Activated CD4-positive, alpha-beta T cell treated with anti-CD3 and anti-CD28 coated beads for 4 hours (primary cell): ENCODE data around the gene CDH23.

ENCODE experiments used
- DNase-seq, 2 donors: peaks; one replicate each; pipeline ENCODE4 v3.0.0-alpha.2; 2020

The CDH23 gene

DNA sequence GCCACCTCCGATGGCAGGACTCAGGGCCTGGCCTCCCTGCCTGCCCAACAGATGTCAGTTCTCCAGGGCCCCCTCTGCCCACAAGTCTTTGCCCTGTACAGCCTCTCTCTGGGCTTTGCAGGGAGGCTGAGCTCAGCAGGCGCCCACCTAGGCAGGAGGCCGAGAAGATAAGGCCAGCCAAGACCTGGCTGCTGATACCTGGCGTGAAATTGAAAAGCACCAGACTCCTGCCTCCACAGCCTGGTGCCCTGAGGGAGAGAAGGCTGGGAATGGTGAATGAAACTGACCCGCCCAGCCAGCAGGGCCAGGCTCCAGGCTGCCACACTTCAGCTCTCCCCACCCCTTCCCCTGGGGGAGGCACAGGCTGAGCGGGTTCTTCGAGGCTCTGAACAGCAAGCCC, 145.8 kb downstream of the CDH23 start:
- DNase-seq = no peak

DNA sequence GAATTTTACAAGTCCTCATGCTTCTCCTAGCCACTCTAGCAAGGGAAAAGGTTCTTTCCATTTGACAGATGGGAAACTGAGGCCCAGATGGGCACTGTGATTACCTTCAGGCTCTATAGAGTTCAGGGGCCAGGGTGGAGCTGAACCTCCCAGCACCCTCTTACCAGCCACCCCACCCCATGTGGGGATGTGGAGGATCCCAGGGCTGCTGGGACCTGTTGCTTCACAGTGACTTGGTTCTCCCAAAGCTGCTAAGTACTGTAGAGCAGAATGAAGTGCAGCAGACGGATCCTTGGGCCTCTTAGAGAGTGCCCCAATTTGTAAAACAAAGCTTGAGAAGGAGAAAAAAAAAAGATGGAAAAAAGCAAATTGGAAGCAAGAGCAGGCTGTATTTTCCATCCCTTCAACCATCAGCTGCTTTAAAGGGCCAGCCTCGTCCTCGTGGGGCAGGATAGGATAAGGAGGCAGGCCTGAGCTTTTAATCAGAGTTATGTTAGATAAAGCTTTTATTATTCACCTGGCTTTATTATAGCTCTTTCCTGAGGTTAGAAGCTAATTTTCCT, 147.0 kb downstream of the CDH23 start:
- no peak for DNase-seq

DNA sequence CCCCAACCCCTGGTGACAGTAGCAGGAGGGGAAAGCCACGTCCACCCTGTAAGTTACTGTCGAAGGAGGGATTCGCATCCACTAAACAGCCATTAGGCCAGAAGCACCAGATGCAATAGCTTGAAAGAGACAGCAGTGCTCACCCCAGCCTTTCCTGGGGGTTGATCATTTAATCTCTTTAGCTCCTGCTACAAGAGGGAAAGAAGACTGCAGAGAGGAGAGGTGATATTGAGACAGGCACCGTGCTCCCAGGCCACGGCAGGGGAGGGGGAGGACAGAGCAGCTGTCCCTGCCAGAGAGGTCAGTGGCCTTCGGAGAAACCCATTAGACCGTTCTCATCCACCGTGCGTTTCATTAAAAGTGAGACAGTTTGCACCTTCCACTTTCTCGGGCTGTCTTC, 148.3 kb downstream of the CDH23 start:
- DNase-seq = no peak

DNA sequence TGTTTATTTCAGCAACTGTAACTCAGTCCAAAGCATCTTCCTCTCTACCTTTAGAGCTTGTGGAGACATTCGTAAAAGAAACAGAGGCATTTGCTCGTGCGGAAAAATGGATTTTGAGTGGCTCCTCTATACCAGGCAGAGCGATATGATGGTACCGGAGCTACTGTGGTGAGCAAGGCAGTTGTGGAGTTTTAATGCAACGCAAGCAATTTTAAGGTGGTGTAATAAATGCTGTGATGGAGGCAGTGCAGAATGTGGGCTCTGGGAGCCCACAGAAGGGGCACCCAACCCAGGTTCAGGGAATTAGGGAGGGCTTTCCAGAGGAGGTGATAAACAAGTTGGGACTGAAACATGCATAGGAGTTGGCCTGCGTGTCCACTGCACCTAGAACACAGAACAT, 149.5 kb downstream of the CDH23 start:
- no peak for DNase-seq

DNA sequence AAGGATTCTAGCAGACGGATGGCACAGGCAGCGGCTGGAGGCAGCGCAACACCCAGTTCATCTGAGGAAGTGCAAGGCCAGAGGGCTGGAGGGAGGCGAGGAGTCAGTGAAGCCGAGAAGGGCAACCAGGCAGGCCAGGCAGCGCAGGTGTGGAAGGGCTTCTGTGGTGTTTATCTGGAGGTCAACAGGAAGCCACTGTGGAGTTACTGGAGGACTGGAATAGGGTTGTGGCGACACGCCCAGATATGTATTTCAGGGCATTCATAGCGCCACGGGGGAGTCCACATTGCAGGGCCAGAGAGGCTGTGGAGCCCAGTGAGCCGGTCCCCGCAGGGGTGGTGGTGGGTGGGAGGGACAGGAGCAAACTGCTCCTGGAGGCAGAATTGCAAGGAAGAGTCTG, 150.6 kb downstream of the CDH23 start:
- no peak for DNase-seq

DNA sequence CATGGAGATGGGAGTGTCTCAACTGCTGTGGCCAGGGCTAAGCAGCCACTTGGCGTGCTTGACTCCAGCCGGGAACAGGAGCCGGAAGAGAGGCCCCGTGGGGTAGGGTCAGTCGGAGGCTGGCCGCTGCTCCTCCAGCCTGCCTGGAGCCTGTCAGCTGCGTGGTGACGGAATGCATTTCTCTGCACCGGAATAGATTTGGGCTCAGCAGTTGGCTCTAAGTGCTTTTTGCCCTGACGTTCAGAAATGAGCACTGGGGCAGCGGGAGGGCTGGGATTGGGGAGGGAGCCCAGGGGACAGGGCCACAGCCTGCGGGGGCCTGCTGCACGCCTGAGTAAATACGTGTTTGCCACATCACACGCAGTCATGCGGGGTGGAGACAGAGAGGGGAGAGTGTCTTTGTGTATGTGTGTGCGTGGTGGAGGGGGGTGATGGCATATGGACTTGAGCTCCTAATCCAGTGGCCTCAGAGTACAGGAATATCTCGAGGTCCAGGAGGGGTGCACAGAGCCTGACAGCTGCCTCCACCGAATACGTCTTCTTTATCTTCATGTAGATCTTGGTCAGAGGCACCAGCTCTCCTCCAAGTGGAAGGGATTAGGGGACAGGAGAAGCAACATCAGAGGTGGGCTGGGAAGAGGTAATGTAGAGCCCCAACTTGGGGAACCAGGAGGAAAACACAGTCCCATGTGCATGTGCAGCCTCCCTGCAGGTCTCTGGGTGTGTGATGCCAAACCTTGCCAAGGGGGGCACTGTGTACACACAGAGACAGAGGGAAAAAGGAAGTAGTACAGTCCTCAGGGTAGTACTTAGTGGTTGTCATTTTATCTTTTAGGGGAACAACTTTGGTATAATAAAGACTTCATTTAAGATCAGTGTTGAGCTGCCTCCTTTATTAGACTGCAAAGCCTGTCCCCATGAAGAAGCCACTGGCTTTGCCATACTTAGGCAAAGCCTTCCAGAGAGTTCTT, 151.4 kb downstream of the CDH23 start:
- no peak for DNase-seq

DNA sequence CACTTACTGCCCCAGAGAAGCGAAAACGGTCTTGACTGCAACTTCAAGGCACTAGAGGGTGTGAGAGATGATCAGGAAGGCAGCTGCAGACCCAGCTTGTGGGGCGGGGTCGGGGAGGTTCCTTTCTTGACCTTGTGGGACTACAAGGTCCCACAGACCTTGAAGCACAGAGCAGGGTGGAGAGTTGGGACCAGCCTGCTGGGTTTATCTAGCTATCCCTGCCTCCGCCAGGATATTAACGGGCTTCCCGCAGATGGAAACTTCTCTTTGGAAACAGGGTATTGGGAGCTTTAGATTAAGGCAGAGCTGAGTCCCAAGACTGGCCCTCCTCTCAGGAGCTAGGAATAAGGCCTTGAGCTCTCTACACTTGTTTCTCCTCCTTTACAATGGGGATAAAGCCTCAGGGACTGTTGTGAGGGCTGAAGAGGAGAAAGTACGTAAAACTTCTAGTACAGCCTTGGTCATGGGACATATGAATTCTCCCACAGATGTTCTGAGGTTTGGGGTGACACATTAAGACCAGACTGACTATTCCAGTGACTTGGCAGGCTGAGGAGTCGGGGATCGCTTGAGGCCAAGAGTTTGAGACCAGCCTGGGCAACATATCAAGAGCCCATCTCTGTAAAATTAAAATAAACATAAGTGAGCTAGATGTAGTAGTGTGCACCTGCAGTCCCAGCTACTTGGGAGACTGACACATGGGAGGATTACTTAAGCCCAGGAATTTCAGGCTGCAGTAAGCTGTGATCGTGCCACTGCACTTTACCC, 153.2 kb downstream of the CDH23 start:
- no peak for DNase-seq

DNA sequence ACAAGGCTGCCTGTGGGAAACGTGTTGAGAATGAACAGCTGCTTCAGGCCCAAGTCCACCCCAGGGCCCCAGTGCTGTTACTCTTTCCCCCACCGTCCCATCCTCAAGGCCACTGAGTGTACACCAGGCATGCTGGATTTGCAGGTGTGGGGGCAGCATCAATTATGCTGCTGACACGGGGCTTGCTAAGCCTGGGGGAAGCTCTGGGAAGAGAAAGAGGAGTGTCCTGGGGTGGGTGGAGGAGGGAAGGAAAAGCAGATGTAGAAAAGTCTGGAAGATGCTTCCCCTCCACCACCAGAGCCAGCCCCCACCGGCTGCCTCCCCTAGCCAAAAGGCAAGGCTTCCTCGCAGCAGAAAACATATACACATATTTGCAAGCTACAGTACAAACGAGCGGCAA, 153.9 kb downstream of the CDH23 start:
- DNase-seq = no peak

DNA sequence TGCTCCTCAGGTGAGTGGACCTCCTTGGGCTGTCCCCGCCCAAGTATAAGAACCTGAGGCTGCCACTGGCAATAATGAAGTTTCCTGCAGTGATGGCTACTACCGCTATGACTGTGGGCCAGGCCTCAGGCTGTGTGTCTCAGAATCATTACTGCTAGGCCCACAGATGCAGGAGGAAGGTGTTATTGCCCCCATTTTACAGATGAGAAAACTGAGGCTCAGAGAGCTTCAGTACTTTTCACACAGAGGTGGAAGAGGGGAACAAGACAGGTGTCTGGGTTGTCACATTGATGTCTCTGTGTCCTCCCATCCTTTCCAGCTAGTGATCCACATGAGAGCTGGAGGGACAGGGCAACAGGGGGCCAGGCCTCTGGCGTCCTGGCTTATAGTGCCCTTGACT, 155.2 kb downstream of the CDH23 start:
- no peak for DNase-seq

DNA sequence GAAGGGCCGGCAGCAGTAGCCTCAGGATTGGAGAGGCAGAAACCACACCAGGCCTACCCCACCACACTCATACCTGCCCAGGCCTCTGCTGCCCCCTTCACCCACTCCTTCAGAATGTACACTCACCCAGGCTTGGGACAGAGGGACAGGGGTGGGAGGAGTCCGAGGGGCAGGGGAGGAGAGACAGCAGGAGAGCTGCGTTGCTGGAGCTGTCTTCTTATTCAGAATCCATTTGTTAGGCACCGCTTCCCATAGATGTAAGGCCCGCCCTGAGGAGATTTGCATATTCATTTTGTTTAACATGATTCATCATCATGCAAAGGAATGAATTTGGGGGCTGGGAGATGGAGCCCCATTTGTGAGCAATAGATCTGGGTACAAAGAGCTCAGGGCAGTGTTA, 156.7 kb downstream of the CDH23 start:
- DNase-seq = no peak

DNA sequence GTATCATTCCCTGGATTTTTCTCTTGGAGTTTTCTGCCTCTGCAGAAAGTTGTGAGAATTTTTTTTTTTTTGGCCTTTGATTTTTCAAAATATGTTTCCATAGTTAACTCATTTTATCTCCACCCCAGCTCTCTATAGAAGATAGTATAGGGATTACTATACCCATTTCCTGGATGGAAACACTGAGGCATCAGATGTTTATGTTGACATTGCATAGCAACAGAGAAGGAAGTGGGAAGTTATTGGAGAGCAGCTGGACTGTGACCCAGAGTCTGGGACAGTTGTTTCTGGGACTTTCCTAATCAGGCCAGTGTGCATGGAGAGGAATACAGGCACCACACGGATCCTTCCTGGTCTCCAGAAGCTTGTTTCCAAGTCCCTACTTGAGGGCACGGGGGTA, 158.0 kb downstream of the CDH23 start:
- no peak for DNase-seq

DNA sequence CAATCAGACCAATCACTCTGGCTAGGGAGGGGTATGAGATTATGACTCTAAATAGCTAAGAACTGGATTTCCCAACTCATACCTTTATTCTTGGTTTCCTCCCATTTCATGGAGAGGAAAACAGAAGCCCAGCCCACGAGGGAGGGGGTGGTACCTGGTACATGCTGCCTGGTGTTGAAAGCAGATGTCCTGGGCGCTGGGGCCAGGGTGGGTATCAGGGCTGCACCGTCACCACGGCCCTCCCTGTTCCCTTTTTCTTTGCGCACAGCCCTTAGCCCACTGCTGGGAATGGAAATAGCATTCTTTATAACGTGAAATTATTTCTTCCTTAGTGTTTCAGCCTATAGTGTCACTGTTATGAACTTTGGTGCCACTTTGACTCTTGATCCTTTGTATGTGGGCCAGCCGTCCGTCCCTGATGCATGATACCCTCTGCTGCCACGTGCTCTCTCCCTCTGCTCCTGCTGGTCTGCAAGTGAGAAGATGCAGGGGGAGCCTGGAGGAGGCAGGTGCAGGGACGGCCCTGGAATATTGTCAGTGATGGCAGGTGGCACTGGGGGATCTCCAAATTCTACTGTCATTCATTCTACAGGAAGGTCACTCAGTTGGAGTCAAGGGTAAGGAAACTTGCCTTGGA, 158.5 kb downstream of the CDH23 start:
- DNase-seq = no peak

DNA sequence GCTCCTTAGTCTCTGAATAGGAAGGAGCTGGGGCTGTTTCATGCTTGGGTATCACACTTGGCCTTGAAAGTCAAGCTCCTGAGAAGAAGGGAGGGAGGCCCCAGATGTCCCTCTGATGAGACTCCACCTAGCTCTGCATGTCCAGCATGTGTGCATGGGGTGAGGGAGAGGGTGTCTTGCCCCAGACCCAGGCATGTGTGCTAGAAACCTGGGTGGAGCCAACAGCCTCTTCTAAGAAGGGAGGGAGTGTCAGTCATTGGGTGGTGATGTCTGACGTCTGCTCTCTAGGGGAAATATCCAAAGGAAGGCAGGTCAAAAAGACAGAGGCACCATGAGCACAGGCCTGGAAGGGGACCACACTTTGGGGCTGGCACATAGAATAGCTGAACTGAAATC, 159.0 kb downstream of the CDH23 start:
- DNase-seq = no peak

DNA sequence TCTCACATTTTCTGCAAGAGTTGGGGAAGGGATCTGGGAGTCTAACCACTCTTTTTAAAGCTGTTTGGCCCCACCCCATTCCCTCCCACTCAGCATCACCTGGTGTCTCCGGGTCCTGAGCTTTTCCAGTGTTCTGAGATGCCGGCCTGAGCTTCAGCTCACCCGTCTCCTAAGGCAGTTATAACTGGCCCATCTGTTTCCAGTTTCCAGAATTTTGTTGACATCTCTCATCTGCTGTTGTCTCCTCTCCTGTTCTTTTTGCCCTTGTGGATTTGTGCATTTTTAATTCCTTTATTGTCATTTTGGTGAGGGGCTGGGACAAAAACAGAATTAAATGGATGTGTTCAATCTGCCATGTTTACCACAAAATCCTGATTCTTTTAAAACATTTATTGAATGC, 162.3 kb downstream of the CDH23 start:
- no peak for DNase-seq

DNA sequence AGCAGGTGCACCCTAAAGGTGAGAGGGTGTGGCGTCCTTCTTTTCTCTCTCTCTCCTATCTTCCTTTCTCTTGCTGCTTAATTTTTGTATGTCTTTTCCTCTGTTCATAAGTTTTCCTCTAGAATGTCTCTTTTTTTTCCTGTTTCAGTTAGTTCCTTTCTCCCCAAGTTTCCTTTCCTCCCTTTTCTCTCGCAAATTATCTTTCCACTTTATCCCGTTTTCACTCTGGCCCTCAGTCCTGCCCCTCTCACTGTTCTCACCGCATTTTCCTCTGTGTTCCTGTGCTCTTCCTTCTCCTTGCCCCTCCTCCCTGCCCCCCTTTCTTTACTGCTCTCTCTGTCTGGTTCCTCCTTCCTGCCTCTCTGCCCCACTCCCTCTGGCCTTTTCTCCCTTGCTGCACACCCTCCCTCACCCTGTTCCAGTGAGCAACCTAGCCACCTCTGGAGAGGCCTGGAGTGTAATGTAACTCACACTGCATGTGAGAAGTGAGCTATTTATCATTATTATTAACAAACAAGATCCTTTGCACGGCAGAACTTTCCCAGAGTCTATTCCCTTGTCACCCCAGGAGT, 164.4 kb downstream of the CDH23 start:
- no peak for DNase-seq

DNA sequence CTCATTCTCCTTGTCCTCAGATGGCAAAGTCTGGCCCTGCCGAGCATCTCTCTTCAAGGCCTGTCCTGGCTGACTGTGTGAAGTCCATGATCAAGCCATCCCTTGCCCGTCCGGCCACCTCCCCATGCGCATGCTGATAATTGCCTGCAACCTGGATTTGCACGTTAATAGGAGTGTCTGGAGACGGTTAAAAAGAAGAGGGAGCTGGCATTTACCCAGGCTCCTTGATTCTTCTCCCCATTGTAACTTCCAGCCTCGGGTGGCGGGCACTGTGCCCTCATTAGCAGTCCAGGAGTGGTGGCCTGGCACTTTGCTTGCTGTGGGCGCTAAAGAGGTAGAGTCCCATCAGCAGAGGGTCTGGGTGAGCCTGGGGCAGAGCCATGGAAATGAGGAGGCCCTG, 165.5 kb downstream of the CDH23 start:
- no peak for DNase-seq

DNA sequence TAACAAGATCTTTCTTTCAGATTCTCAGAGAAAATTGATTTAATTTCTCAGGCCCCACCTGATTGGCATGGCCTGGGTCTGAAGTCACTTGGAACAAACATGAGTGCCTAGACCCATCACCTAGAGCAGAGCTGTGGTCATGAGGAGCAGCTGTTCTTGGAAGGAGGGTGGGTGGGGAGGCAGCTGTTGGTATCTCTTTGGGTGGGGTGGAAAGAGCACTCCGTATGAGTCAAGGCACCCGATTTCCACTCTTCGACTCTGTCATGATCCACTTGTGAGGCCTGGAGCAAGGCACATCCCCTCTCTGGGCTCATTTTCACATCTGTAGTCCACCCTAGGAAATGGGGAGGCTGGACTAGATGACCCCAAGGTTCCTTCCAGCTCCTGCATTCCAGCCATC, 166.2 kb downstream of the CDH23 start:
- no peak for DNase-seq

DNA sequence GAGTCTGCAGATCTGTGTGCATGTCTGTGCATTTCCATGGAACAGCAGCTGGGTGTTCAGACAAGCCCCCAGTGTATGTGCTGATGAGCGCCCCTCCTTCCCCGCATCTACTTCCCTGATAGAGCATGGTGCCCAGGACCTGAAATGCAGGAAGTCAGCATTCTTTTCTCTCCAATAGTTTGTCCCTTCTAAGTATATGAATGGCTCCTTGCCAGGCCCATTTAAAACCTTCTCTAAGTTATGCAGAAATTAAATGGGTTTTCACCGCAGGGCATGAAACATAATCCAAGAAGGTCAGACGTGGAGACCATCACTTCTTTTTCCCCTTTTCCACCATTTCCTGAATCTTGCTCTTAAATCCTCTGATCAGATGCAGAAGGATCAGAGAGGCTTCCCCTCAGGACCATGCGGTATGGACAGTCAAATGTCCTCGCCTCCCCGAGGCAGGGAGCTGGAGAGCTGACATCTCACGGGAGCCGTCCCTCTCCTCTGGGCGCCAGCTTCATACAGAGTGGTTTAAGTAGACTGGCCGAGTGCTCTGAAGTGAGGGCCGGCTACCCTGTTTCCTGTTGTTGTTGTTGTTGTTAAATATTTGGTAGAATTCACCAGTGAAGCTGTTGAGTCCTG, 167.6 kb downstream of the CDH23 start:
- DNase-seq = no peak

DNA sequence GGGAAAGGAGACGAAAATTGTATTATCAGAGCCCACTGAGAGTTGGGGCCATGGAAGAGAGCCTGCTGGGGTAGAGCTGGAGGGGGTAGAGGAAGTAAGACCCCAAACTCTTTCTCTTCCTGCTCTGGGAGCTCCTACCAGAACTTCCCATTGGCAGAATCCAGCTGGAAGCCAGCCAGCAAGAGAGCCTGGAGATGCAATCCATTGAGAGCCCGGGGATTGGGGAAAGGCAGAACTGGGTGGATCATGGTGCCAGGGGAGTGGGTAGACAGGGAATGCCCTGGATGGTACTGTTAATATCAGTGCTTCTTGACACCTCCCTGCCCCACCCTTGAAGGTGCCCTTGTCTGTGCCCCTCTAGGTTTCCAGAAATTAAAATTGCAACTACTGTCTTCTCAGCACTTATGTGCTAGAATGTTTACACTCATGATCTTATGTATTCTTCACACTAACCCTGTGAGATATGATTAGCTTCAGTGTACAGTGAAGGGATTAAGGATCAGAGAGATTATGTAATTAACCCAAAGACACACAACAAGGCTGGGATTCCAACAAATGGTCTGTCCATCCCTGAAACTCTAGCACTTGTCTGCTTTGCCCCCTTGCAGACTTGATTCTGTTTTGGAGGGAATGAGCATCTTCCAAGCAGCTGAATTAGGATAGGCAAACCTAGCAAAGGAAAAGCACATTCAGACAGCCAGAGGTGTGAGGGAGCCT, 168.7 kb downstream of the CDH23 start:
- no peak for DNase-seq

DNA sequence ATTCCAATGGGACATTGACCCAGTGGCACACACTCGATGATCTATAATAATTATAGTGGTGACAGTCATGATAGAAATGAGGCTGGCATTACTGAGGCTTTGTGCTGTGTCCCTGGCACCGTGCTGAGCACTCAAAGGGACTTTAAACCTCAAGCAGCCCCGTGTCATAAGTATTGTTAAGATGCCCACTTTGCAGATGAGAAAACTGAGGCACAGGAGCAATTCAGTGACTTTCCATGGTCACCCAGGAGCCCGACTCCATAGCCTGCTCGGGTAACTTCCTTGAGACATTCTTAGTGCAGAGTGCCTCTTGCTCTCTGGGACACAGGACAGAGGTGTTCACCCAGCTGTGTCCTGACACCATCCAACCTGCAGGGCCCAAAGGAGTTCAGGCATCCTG, 170.3 kb downstream of the CDH23 start:
- DNase-seq = no peak

DNA sequence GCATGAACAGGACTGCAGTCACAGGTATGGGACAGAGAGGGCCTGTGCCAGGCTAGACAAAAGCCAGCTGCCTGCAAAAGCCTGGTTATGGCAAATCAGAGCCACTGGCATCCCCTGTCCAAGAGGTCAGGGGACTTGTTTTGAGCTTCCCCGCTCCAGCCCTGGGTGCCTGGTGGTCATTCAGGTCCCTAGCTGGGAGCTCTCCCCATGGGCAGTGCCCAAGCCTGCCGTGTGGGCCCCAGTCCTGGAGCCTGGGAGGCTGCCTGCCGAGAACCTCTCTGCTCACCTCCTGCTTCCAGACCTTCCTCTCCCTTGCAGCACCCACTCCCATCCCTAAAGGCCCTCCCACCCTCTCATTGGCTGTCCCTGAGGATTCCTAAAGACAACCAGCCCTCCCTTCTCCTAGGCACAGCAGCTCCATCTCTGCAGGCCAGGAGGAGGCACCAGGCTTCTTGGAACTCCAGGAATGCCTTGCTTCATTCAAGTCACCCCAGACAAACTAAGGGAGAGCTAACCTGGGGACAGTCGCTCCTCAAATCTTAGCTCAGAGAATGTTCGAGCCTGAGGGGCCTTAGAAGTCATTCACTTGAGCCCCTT, 172.3 kb downstream of the CDH23 start:
- DNase-seq = no peak
